A549 (cell line): ENCODE data around the gene SEPSECS. TPM values are rescaled to one million over a fixed set of nuclear protein-coding genes. Genes with fewer than 3 reads are reported as not detected.

ENCODE experiments used
- ATAC-seq, 2 experiments: fragments of 200-7000 bp in 1 of 2; fragments of >200 bp in 1 of 2; cut with Nextera tagmentation in 1 of 2; cut with Tn5 transposase in 1 of 2; 3 replicates each; pipeline versions ENCODE4 v1.8.0 to v1.9.1; 2018 to 2020; ENCODE audit warnings: mild to moderate bottlenecking in 1 of 2, moderate library complexity in 1 of 2
- CTCF ChIA-PET: fragments of 300-600 bp; sonication (Branson Sonifier 250); formaldehyde crosslinking; extraction: SDS; loops from one replicate; lab custom pipeline; 2021; ENCODE audit warnings: antibody characterized with exemption, inconsistent platforms; lab: Yijun Ruan, JAX
- POLR2A ChIA-PET: fragments of 350-600 bp; formaldehyde crosslinking; extraction: SDS; loops from one replicate; lab custom pipeline; 2021; ENCODE audit warnings: antibody characterized with exemption, inconsistent platforms; lab: Yijun Ruan, JAX
- DNase-seq, 2 experiments: peaks; one replicate each; pipeline versions ENCODE4 v3.0.0 to v3.0.0-alpha.2; 2011 to 2016; ENCODE audit warnings: low read depth in 1 of 2, low spot score in 1 of 2
- FAIRE-seq: peaks from 2 replicates; lab custom pipeline; 2011; peaks lifted over from hg19 to GRCh38; lab: Jason Lieb, UNC
- H3K27ac ChIP-seq, 2 experiments: fragments of >200 bp; sonication (Bioruptor Twin); formaldehyde crosslinking; 3 replicates each; pipeline ENCODE4 v1.5.1; 2016 to 2017
- H3K4me1 ChIP-seq: fragments of >200 bp; sonication (Bioruptor Twin); formaldehyde crosslinking; 3 replicates; pipeline ENCODE4 v1.6.1; 2016
- H3K4me2 ChIP-seq: fragments of >200 bp; sonication (Bioruptor Twin); formaldehyde crosslinking; 3 replicates; pipeline ENCODE4 v1.6.1; 2016
- H3K4me3 ChIP-seq: fragments of >200 bp; sonication (Bioruptor Twin); formaldehyde crosslinking; 3 replicates; pipeline ENCODE4 v1.5.1; 2016
- H3K9me3 ChIP-seq: fragments of >200 bp; sonication (Bioruptor Twin); formaldehyde crosslinking; 3 replicates; pipeline ENCODE4 v1.6.1; 2016
- CBX8 ChIP-seq: fragments of 200-600 bp; sonication (generic); IDR thresholded peaks from 2 replicates; pipeline ENCODE4 v1.6.1; 2016
- GATA3 ChIP-seq: IDR thresholded peaks from 2 replicates; pipeline ENCODE4 v1.6.1; 2012; ENCODE audit warnings: borderline replicate concordance
- HOXB5 ChIP-seq: fragments of 250-450 bp; sonication (Bioruptor Pico); IDR thresholded peaks from 2 replicates; pipeline ENCODE4 v1.5.0; 2020; ENCODE audit warnings: mild to moderate bottlenecking, moderate library complexity
- JUN ChIP-seq, 2 experiments: fragments of >200 bp; sonication (Bioruptor Twin); formaldehyde crosslinking; IDR thresholded peaks; 2 replicates in 1 of 2; 3 replicates in 1 of 2; pipeline ENCODE4 v1.6.1; 2016 to 2017
- KDM5A ChIP-seq: fragments of 200-600 bp; sonication (generic); IDR thresholded peaks from 2 replicates; pipeline ENCODE4 v1.6.1; 2016; ENCODE audit warnings: antibody characterized with exemption, mild to moderate bottlenecking
- MAZ ChIP-seq: fragments of 150-350 bp; IDR thresholded peaks from 2 replicates; pipeline ENCODE4 v1.6.1; 2014; ENCODE audit warnings: antibody characterized with exemption, low read depth, low read length, borderline replicate concordance
- PHF8 ChIP-seq: fragments of 200-600 bp; sonication (generic); IDR thresholded peaks from 2 replicates; pipeline ENCODE4 v1.6.1; 2016; ENCODE audit warnings: low read depth, mild to moderate bottlenecking, antibody characterized with exemption, moderate library complexity, borderline replicate concordance
- RARB ChIP-seq: fragments of 250-450 bp; sonication (Bioruptor Pico); IDR thresholded peaks from 2 replicates; pipeline ENCODE4 v1.8.0; 2021; ENCODE audit warnings: mild to moderate bottlenecking, moderate library complexity
- RFX5 ChIP-seq: fragments of 450-650 bp; IDR thresholded peaks from 2 replicates; pipeline ENCODE4 v1.7.1; 2014; ENCODE audit warnings: antibody characterized with exemption, mild to moderate bottlenecking, moderate library complexity
- SMC3 ChIP-seq: fragments of >200 bp; sonication (Bioruptor Twin); formaldehyde crosslinking; IDR thresholded peaks from 3 replicates; pipeline ENCODE4 v1.6.1; 2018; ENCODE audit warnings: inconsistent platforms
- TP53 ChIP-seq: fragments of 250-450 bp; sonication (Bioruptor Pico); IDR thresholded peaks from 2 replicates; pipeline ENCODE4 v1.5.0; 2021; ENCODE audit warnings: mild to moderate bottlenecking, moderate library complexity
- ZC3H11A ChIP-seq: fragments of 450-650 bp; IDR thresholded peaks from 2 replicates; pipeline ENCODE4 v1.6.1; 2014; ENCODE audit warnings: antibody characterized with exemption, mild to moderate bottlenecking
- ZSCAN20 ChIP-seq: fragments of 250-450 bp; sonication (Bioruptor Pico); IDR thresholded peaks from 2 replicates; pipeline ENCODE4 v1.8.0; 2022; ENCODE audit warnings: mild to moderate bottlenecking, moderate library complexity
- WGBS: methylation state at CpG from one replicate; pipeline ENCODE4 v1.1.6; 2017; ENCODE audit errors: missing lambda C conversion rate; 5-methylcytosine and 5-hydroxymethylcytosine counted together
- polyA plus RNA-seq, 4 experiments: library from polyadenylated mRNA; depleted of rRNA in 3 of 4; stranded (reverse); fragments of >200 nt; fragmentation: RNase III in 1 of 4; extraction: RNeasy Plus Mini Kit Qiagen cat#74134 plus additional on column Dnase treatment in 1 of 4; gene quantifications; 2 replicates in 3 of 4; 3 replicates in 1 of 4; pipeline ENCODE4 v1.2.3, GENCODE V29; 2011 to 2017
- TF ChIP-seq, protein P1 (sequence below): fragments of 250-450 bp; sonication (Bioruptor Pico); IDR thresholded peaks from 2 replicates; pipeline ENCODE4 v1.5.0; 2021; ENCODE audit warnings: mild to moderate bottlenecking, moderate library complexity, borderline replicate concordance
- TF ChIP-seq, protein P2 (sequence below): fragments of >200 bp; sonication (Bioruptor Twin); formaldehyde crosslinking; IDR thresholded peaks from 2 replicates; pipeline ENCODE4 v1.6.1; 2016
- TF ChIP-seq, protein P3 (sequence below): fragments of 450-650 bp; IDR thresholded peaks from 2 replicates; pipeline ENCODE4 v1.6.1; 2014; ENCODE audit warnings: antibody characterized with exemption
- TF ChIP-seq, protein P4 (sequence below): IDR thresholded peaks from 2 replicates; pipeline ENCODE4 v1.6.1; 2012
- TF ChIP-seq, protein P5 (sequence below): fragments of >200 bp; sonication (Bioruptor Twin); formaldehyde crosslinking; IDR thresholded peaks from 3 replicates; pipeline ENCODE4 v1.5.1; 2016
- TF ChIP-seq, protein P6 (sequence below): IDR thresholded peaks from 2 replicates; pipeline ENCODE4 v1.6.1; 2012; ENCODE audit warnings: low read depth, borderline replicate concordance

The SEPSECS gene
- polyA plus RNA-seq, 2 of the 4 experiments (the other 2 are of a cell fraction) = 2.9 to 9.7 TPM

DNA sequence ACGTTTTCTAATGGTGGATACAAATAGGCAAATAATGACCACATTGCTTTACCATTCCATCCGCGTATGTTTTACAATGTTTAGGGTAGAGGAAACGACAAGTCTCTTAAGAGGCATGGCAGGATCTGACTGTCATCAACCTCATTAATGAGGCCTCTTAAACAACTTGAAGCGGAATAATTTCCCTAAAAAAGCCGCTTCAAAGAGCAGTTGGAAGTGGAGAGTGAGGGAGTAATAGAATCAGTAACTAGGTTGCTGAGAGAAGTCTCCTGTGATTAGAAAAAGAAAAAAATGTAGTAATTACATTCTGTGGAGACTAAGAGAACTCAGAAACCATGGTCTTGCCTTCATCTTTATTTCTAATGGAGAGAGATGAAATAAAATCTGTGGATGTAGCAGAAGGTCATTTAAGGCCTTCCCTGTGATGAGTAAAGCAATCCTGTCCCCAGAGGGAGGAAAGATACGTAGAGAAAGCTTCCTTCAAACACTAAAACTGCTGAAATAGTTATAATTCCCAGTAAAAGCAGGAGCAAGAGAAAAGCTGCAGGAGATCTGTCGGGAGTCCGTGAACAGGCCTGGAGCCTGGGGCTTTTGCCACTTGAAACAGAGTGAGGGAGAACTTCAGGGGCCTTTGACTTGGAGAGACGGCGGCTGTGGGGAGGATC is 11.1 kb upstream of the SEPSECS start:
- TF ChIP-seq, protein P1, sequence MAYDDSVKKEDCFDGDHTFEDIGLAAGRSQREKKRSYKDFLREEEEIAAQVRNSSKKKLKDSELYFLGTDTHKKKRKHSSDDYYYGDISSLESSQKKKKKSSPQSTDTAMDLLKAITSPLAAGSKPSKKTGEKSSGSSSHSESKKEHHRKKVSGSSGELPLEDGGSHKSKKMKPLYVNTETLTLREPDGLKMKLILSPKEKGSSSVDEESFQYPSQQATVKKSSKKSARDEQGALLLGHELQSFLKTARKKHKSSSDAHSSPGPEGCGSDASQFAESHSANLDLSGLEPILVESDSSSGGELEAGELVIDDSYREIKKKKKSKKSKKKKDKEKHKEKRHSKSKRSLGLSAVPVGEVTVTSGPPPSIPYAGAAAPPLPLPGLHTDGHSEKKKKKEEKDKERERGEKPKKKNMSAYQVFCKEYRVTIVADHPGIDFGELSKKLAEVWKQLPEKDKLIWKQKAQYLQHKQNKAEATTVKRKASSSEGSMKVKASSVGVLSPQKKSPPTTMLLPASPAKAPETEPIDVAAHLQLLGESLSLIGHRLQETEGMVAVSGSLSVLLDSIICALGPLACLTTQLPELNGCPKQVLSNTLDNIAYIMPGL (CRISPR knock-in tag) = no peak
- TF ChIP-seq TP53 (CRISPR knock-in tag) = no peak
- no peak for TF ChIP-seq HOXB5 (CRISPR knock-in tag)
- TF ChIP-seq PHF8 = no peak
- TF ChIP-seq ZC3H11A = no peak
- no peak for TF ChIP-seq CBX8
- no peak for TF ChIP-seq ZSCAN20 (CRISPR knock-in tag)
- no peak for TF ChIP-seq RFX5
- TF ChIP-seq, protein P2, sequence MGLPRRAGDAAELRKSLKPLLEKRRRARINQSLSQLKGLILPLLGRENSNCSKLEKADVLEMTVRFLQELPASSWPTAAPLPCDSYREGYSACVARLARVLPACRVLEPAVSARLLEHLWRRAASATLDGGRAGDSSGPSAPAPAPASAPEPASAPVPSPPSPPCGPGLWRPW = no peak
- TF ChIP-seq JUN (IDR thresholded peaks at IDR 0.05) = no peak
- no peak for TF ChIP-seq MAZ
- TF ChIP-seq, all 56 proteins: peak for 0
- ATAC-seq (no peak), FAIRE-seq (no peak), DNase-seq (no peak)
- Histone ChIP-seq H3K9me3 (no peaks in the 10 kb centered on the region), H3K27ac (no peak overlapping the region), H3K4me2 (no peak overlapping the region), H3K4me3 (no peak overlapping the region), H3K4me1 (peaks cover 21% of the 10 kb centered on the region)
- CTCF ChIA-PET = no interaction called here
- POLR2A ChIA-PET = no interaction called here
- WGBS = 92% methylated on average over 11 of the region's 11 CpGs

DNA sequence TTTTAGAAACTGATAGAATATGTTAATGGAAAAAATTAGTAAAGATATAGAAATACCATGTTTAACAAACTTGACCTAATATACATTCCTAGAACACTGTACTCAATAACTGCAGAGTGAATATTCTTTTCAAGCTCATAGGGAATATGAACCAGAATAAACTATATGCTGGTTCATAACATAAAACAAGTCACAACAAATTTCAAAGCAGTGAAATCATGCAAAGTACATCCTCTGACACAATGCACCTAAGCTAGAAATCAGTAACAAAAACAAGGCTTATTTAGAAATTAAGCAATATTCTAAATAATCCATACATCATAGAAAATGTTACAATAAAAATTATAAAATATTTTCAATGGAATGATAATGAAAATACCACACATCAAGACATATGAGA is 9.2 kb upstream of the SEPSECS start:
- Histone ChIP-seq H3K4me1 (peaks cover 17% of the 10 kb centered on the region), H3K9me3 (no peaks in the 10 kb centered on the region), H3K27ac (no peak overlapping the region), H3K4me2 (no peak overlapping the region), H3K4me3 (no peak overlapping the region)
- no peak for FAIRE-seq
- TF ChIP-seq RARB (CRISPR knock-in tag) = no peak
- TF ChIP-seq RFX5 = no peak
- TF ChIP-seq, protein P3, sequence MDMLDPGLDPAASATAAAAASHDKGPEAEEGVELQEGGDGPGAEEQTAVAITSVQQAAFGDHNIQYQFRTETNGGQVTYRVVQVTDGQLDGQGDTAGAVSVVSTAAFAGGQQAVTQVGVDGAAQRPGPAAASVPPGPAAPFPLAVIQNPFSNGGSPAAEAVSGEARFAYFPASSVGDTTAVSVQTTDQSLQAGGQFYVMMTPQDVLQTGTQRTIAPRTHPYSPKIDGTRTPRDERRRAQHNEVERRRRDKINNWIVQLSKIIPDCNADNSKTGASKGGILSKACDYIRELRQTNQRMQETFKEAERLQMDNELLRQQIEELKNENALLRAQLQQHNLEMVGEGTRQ = no peak
- TF ChIP-seq, protein P4, sequence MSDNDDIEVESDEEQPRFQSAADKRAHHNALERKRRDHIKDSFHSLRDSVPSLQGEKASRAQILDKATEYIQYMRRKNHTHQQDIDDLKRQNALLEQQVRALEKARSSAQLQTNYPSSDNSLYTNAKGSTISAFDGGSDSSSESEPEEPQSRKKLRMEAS = no peak
- no peak for TF ChIP-seq GATA3
- TF ChIP-seq KDM5A = no peak
- TF ChIP-seq SMC3 = no peak
- TF ChIP-seq, protein P1 (CRISPR knock-in tag) = no peak
- TF ChIP-seq, protein P5, sequence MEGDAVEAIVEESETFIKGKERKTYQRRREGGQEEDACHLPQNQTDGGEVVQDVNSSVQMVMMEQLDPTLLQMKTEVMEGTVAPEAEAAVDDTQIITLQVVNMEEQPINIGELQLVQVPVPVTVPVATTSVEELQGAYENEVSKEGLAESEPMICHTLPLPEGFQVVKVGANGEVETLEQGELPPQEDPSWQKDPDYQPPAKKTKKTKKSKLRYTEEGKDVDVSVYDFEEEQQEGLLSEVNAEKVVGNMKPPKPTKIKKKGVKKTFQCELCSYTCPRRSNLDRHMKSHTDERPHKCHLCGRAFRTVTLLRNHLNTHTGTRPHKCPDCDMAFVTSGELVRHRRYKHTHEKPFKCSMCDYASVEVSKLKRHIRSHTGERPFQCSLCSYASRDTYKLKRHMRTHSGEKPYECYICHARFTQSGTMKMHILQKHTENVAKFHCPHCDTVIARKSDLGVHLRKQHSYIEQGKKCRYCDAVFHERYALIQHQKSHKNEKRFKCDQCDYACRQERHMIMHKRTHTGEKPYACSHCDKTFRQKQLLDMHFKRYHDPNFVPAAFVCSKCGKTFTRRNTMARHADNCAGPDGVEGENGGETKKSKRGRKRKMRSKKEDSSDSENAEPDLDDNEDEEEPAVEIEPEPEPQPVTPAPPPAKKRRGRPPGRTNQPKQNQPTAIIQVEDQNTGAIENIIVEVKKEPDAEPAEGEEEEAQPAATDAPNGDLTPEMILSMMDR = no peak
- TF ChIP-seq HOXB5 (CRISPR knock-in tag) = no peak
- TF ChIP-seq, protein P6, sequence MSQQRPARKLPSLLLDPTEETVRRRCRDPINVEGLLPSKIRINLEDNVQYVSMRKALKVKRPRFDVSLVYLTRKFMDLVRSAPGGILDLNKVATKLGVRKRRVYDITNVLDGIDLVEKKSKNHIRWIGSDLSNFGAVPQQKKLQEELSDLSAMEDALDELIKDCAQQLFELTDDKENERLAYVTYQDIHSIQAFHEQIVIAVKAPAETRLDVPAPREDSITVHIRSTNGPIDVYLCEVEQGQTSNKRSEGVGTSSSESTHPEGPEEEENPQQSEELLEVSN = no peak
- no peak for TF ChIP-seq JUN (IDR thresholded peaks at IDR 0.05)
- no peak for ATAC-seq
- ChIA-PET POLR2A (interaction anchor here (0.9 kb wide), 1 partner anchor 8 kb away, joined by 3 read pairs; no protein-coding TSS in a partner anchor), CTCF (no interaction called here)
- no peak for DNase-seq
